ENCODE measurements around the gene SLC6A17.

DNA sequence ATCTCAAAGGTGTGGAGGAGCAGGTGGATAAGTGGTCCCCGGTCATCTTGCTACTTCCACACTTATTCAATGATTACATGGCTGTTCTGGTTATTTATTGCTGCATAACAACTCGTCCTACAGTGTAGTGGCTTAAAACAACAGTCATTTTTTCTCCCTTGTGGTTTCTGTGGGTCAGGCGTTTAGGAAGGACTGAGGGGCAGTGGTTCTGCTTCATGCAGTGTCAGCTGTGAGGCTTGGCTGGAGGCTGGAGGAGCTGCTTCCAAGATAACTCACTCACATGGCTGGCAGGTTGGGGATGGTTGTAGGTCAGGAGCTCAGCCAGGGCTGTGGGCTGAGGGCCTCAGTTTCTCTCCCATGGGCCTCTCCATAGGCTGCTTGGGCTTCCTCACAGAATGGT, 5.9 kb upstream of the SLC6A17 start:
- TF ChIP-seq EZH2phosphoT487 (IDR thresholded peaks at IDR 0.05; ENCODE audit: insufficient read depth, low read depth): no peak
- no peak for TF ChIP-seq EZH2 (IDR thresholded peaks at IDR 0.05; ENCODE audit: insufficient read depth, poor library complexity, severe bottlenecking)
